GM23338 (cell line): ENCODE measurements around the gene BICRAL.

Source experiments
- EZH2 ChIP-seq: fragments of 200-600 bp; sonication (generic); IDR thresholded peaks from one replicate; pipeline ENCODE4 v1.8.0; 2017; ENCODE audit warnings: antibody characterized with exemption, mild to moderate bottlenecking, low read depth; ENCODE audit not compliant: unreplicated experiment
- EZH2phosphoT487 ChIP-seq: fragments of 200-600 bp; sonication (generic); IDR thresholded peaks from one replicate; pipeline ENCODE4 v1.8.1; 2018; ENCODE audit warnings: antibody characterized with exemption; ENCODE audit not compliant: unreplicated experiment
- POLR2AphosphoS5 ChIP-seq: IDR thresholded peaks from 2 replicates; pipeline ENCODE4 v1.6.1; 2016; ENCODE audit warnings: antibody characterized with exemption, low read depth
- TF ChIP-seq, protein P1 (sequence below), 2 experiments: fragments of 200-600 bp in 1 of 2; sonication (generic) in 1 of 2; conservative IDR thresholded peaks; 2 replicates each; pipeline versions ENCODE4 v1.5.1 to v1.6.1; 2016 to 2017; ENCODE audit warnings: antibody characterized with exemption in 2 of 2, low read depth in 2 of 2, mild to moderate bottlenecking in 2 of 2, moderate library complexity in 1 of 2
- TF ChIP-seq, protein P2 (sequence below): IDR thresholded peaks from 2 replicates; pipeline ENCODE4 v1.6.1; 2016; ENCODE audit warnings: antibody characterized with exemption
- TF ChIP-seq, protein P3 (sequence below): IDR thresholded peaks from one replicate; pipeline ENCODE4 v1.6.1; 2018; ENCODE audit warnings: antibody characterized with exemption; ENCODE audit not compliant: unreplicated experiment

DNA sequence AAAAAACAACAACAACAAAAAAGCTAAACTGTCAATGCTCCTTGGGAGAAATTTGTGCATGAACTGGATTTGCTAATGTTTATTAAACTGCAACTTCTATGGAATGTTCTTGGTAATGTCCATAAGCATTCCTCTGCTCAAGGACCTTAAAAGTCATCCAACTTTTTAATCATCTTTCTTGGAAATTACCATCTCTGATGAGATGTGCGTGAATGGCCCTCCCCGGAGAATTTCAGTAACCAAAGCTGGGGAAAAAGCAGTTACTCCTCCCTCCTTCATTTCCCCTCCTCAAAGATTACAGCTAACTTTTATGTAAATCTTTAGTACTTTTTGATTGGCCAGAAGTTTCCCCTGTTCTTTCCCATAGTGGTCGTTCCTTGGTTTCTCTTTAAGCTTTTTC, 41.1 kb upstream of the BICRAL start:
- TF ChIP-seq EZH2 (no peak), POLR2AphosphoS5 (no peak), EZH2phosphoT487 (no peak)
- TF ChIP-seq, protein P1, sequence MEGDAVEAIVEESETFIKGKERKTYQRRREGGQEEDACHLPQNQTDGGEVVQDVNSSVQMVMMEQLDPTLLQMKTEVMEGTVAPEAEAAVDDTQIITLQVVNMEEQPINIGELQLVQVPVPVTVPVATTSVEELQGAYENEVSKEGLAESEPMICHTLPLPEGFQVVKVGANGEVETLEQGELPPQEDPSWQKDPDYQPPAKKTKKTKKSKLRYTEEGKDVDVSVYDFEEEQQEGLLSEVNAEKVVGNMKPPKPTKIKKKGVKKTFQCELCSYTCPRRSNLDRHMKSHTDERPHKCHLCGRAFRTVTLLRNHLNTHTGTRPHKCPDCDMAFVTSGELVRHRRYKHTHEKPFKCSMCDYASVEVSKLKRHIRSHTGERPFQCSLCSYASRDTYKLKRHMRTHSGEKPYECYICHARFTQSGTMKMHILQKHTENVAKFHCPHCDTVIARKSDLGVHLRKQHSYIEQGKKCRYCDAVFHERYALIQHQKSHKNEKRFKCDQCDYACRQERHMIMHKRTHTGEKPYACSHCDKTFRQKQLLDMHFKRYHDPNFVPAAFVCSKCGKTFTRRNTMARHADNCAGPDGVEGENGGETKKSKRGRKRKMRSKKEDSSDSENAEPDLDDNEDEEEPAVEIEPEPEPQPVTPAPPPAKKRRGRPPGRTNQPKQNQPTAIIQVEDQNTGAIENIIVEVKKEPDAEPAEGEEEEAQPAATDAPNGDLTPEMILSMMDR (conservative IDR thresholded peaks at IDR 0.05; ENCODE audit: low read depth in 2 of 2), result no peak
- TF ChIP-seq, protein P2, sequence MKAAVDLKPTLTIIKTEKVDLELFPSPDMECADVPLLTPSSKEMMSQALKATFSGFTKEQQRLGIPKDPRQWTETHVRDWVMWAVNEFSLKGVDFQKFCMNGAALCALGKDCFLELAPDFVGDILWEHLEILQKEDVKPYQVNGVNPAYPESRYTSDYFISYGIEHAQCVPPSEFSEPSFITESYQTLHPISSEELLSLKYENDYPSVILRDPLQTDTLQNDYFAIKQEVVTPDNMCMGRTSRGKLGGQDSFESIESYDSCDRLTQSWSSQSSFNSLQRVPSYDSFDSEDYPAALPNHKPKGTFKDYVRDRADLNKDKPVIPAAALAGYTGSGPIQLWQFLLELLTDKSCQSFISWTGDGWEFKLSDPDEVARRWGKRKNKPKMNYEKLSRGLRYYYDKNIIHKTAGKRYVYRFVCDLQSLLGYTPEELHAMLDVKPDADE, result no peak
- TF ChIP-seq, protein P3, sequence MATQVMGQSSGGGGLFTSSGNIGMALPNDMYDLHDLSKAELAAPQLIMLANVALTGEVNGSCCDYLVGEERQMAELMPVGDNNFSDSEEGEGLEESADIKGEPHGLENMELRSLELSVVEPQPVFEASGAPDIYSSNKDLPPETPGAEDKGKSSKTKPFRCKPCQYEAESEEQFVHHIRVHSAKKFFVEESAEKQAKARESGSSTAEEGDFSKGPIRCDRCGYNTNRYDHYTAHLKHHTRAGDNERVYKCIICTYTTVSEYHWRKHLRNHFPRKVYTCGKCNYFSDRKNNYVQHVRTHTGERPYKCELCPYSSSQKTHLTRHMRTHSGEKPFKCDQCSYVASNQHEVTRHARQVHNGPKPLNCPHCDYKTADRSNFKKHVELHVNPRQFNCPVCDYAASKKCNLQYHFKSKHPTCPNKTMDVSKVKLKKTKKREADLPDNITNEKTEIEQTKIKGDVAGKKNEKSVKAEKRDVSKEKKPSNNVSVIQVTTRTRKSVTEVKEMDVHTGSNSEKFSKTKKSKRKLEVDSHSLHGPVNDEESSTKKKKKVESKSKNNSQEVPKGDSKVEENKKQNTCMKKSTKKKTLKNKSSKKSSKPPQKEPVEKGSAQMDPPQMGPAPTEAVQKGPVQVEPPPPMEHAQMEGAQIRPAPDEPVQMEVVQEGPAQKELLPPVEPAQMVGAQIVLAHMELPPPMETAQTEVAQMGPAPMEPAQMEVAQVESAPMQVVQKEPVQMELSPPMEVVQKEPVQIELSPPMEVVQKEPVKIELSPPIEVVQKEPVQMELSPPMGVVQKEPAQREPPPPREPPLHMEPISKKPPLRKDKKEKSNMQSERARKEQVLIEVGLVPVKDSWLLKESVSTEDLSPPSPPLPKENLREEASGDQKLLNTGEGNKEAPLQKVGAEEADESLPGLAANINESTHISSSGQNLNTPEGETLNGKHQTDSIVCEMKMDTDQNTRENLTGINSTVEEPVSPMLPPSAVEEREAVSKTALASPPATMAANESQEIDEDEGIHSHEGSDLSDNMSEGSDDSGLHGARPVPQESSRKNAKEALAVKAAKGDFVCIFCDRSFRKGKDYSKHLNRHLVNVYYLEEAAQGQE, result no peak
